Colon (tissue), 2 donors: ENCODE results near the gene ASMTL.
"Not testable (repeated sequence)": the region's sequence is repeated elsewhere in the genome, so short reads cannot be mapped to it uniquely, and the experiment has no call there.

Source experiments
- FAIRE-seq: peaks from 2 replicates; lab custom pipeline; 2012; peaks lifted over from hg19 to GRCh38; lab: Jason Lieb, UNC
- donor health status: control.
- donor health status: control.

Gene ASMTL

GRCh38 chrX:1453951-1454785, 1.5 kb upstream of the ASMTL start:
- FAIRE-seq: no peak

- no peak for FAIRE-seq
Observed at GRCh38 chrX:1453395-1453783, 680 bp upstream of the ASMTL start.

GRCh38 chrX:1451661-1452515, 821 bp downstream of the ASMTL start:
- no peak for FAIRE-seq

GRCh38 chrX:1451251-1451660, 1.5 kb downstream of the ASMTL start:
- FAIRE-seq: no peak

- no peak for FAIRE-seq
Observed at GRCh38 chrX:1450361-1451161, 2.1 kb downstream of the ASMTL start.

- FAIRE-seq: no peak
Observed at GRCh38 chrX:1449823-1450149, 2.9 kb downstream of the ASMTL start.

- FAIRE-seq: no peak
Observed at GRCh38 chrX:1449036-1449822, 3.5 kb downstream of the ASMTL start.

GRCh38 chrX:1448573-1449001, 4.1 kb downstream of the ASMTL start:
- not testable (repeated sequence) for FAIRE-seq

- not testable (repeated sequence) for FAIRE-seq
Observed at GRCh38 chrX:1447969-1448572, 4.6 kb downstream of the ASMTL start.

- FAIRE-seq: not testable (repeated sequence)
Observed at GRCh38 chrX:1446984-1447968, 5.4 kb downstream of the ASMTL start.

- no peak for FAIRE-seq
Observed at GRCh38 chrX:1444561-1445500, 7.9 kb downstream of the ASMTL start.

- FAIRE-seq: no peak
Observed at GRCh38 chrX:1443496-1444075, 9.1 kb downstream of the ASMTL start.

- FAIRE-seq: no peak
Observed at GRCh38 chrX:1442724-1443367, 9.9 kb downstream of the ASMTL start.

GRCh38 chrX:1442016-1442665, 10.6 kb downstream of the ASMTL start:
- FAIRE-seq: no peak

- FAIRE-seq: no peak
Observed at GRCh38 chrX:1440506-1440905, 12.2 kb downstream of the ASMTL start.

- no peak for FAIRE-seq
Observed at GRCh38 chrX:1435241-1435895, 17.3 kb downstream of the ASMTL start.

- no peak for FAIRE-seq
Observed at GRCh38 chrX:1434871-1435240, 17.9 kb downstream of the ASMTL start.
